Mucosa of rectum (tissue), 2 donors: Measurements from ENCODE around the gene STXBP4.

Experiments
- H3K27ac ChIP-seq, 2 donors: one replicate each; pipeline ENCODE4 v1.7.0; 2013; ENCODE audit warnings: inconsistent platforms in 2 of 2, low read depth in 2 of 2, low read length in 2 of 2
- H3K27me3 ChIP-seq, 2 donors: one replicate each; pipeline ENCODE4 v1.7.0; 2013; ENCODE audit warnings: low read length in 2 of 2; ENCODE audit not compliant: control insufficient read depth in 2 of 2, insufficient read depth in 2 of 2
- H3K36me3 ChIP-seq, 2 donors: one replicate each; pipeline ENCODE4 v1.7.0; 2013; ENCODE audit warnings: low read length in 2 of 2; ENCODE audit not compliant: control insufficient read depth in 2 of 2, insufficient read depth in 2 of 2
- H3K4me1 ChIP-seq, 2 donors: one replicate each; pipeline ENCODE4 v1.7.0; 2013; ENCODE audit warnings: low read length in 2 of 2, mild to moderate bottlenecking in 1 of 2; ENCODE audit not compliant: control insufficient read depth in 2 of 2, insufficient read depth in 2 of 2
- H3K4me3 ChIP-seq, 2 donors: one replicate each; pipeline ENCODE4 v1.7.0; 2013; ENCODE audit warnings: low read length in 2 of 2
- H3K9ac ChIP-seq, 2 donors: one replicate each; pipeline ENCODE4 v1.7.0; 2013; ENCODE audit warnings: low read length in 2 of 2, low read depth in 1 of 2, mild to moderate bottlenecking in 1 of 2
- H3K9me3 ChIP-seq, 2 donors: one replicate each; pipeline ENCODE4 v1.7.0; 2013; ENCODE audit warnings: low read length in 2 of 2; ENCODE audit not compliant: control insufficient read depth in 2 of 2
- donor health status: healthy.
- donor health status: Normal muscosa, but diverticular disease.

Gene STXBP4

GRCh38 chr17:55172612-55173011 is 204.0 kb downstream of the STXBP4 start:
- H3K9me3 ChIP-seq = no peaks in the 10 kb centered on the region
- H3K27ac ChIP-seq = no peak overlapping the region
- no peaks in the 10 kb centered on the region for H3K27me3 ChIP-seq
- H3K36me3 ChIP-seq = no peaks in the 10 kb centered on the region
- H3K9ac ChIP-seq = no peak overlapping the region
- H3K4me1 ChIP-seq = peaks cover 0 to 1% of the 10 kb centered on the region in 2 donors
- H3K4me3 ChIP-seq = no peak overlapping the region

- Histone ChIP-seq H3K4me3 (no peak overlapping the region), H3K9me3 (no peaks in the 10 kb centered on the region), H3K27me3 (no peaks in the 10 kb centered on the region), H3K27ac (no peak overlapping the region), H3K9ac (no peak overlapping the region), H3K36me3 (no peaks in the 10 kb centered on the region), H3K4me1 (no peaks in the 10 kb centered on the region)
These were observed 205.6 kb downstream of the STXBP4 start for GRCh38 chr17:55174133-55174532.

DNA sequence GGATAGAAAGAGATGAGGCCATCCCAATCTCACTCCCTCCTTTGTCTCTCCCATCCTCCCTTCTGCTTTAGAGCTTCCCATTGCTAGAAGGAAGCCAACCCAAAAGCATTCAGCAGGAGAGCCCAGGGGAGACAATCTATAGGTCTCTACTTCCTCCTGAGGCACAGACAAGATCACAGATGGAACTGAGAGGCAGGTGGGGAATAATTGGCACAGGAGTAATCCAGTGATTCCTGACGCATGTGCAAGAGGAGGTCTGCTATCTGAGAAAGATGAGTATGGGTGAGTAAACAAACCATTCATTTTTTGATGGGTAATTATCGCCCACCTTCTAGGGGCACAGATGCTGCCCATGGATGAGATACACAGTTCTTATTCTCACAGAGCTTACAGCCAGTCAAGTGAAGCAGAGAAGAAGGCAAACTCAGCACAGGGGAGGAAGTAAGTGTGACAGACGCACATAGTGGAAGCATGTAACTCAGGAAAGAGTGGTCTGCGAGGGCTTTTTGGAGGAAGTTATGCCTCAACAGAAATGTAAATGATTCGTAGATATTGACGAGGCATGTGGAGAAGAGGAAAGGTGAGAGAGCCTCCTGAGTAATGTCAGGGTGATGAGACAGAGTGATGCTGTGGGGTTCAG is 207.3 kb downstream of the STXBP4 start:
- Histone ChIP-seq H3K27ac (no peak overlapping the region), H3K36me3 (no peaks in the 10 kb centered on the region), H3K9me3 (no peaks in the 10 kb centered on the region), H3K4me3 (no peak overlapping the region), H3K27me3 (no peaks in the 10 kb centered on the region), H3K9ac (no peak overlapping the region), H3K4me1 (no peaks in the 10 kb centered on the region)

- Histone ChIP-seq H3K9ac (no peak overlapping the region), H3K27ac (no peak overlapping the region), H3K9me3 (no peaks in the 10 kb centered on the region), H3K4me1 (no peaks in the 10 kb centered on the region), H3K36me3 (no peaks in the 10 kb centered on the region), H3K27me3 (no peaks in the 10 kb centered on the region), H3K4me3 (no peak overlapping the region)
These were observed 208.7 kb downstream of the STXBP4 start for GRCh38 chr17:55177159-55177854.

DNA sequence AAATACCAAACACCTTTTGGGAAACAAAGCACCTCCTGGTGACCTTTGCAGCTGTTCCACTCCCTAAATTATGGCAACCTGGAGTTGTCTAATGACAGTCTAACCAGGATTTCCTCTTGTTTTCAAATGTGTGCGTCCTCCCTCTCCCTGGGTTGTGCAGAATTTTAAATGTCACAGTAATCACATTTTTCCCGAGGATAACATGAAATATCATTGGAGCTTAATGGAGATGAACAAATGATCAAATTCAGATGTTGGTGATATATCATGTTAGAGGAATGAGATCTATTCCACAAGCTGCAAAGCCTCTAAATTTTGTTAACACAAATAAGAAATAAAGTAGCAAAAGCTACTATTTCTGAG is 209.3 kb downstream of the STXBP4 start:
- Histone ChIP-seq H3K36me3 (no peaks in the 10 kb centered on the region), H3K27ac (no peak overlapping the region), H3K9ac (no peak overlapping the region), H3K4me1 (no peaks in the 10 kb centered on the region), H3K27me3 (no peaks in the 10 kb centered on the region), H3K9me3 (no peaks in the 10 kb centered on the region), H3K4me3 (no peak overlapping the region)

GRCh38 chr17:55186937-55187770 is 218.6 kb downstream of the STXBP4 start:
- Histone ChIP-seq H3K4me1 (no peaks in the 10 kb centered on the region), H3K27me3 (no peaks in the 10 kb centered on the region), H3K9me3 (no peaks in the 10 kb centered on the region)

GRCh38 chr17:55190748-55191147 is 222.2 kb downstream of the STXBP4 start:
- H3K9me3 ChIP-seq = no peaks in the 10 kb centered on the region
- H3K4me1 ChIP-seq = no peaks in the 10 kb centered on the region
- H3K9ac ChIP-seq = no peak overlapping the region
- no peaks in the 10 kb centered on the region for H3K27me3 ChIP-seq
- H3K36me3 ChIP-seq = no peaks in the 10 kb centered on the region
- H3K4me3 ChIP-seq = no peak overlapping the region
- H3K27ac ChIP-seq = no peak overlapping the region

More at GRCh38 chr17:55186937-55187770, 218.6 kb downstream of the STXBP4 start:
- Histone ChIP-seq H3K27ac (no peak overlapping the region), H3K36me3 (no peaks in the 10 kb centered on the region), H3K4me3 (no peak overlapping the region), H3K9ac (no peak overlapping the region)

DNA sequence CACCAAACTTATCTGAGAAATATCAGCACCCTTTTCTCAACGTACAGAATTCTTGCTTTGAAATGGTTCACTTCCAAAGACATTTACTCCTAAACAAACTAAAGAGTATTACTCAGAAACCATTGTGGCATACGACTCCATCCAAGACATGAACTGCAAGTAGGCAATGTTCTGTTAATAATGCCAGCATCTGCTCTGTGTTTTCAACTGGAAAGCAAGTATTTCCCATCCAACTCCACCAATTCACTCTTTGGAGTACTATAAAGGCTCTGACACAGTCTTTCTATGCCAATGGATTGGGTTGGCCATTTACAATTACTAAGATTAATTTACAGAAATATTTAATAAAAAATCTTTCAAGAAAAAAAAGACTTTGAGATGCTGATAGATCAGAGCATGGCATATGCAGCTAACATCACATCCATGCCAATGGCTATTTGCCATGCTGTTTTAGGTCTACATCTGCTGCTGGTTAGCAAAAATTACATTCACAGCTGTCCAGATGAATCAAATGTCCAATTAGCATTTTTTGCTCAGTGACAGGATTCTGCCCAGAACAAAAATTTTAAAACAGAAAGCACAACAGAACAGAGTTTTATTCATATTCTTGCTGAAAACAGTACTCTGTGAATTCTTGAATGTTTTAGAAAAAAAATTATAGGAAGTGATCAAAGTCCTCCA is 230.3 kb downstream of the STXBP4 start:
- Histone ChIP-seq H3K27ac (no peak overlapping the region), H3K4me1 (no peaks in the 10 kb centered on the region), H3K4me3 (no peak overlapping the region)

GRCh38 chr17:55200904-55201303 is 232.3 kb downstream of the STXBP4 start:
- Histone ChIP-seq H3K27ac (no peak overlapping the region), H3K36me3 (no peaks in the 10 kb centered on the region), H3K4me3 (no peak overlapping the region), H3K27me3 (no peaks in the 10 kb centered on the region), H3K4me1 (no peaks in the 10 kb centered on the region), H3K9me3 (no peaks in the 10 kb centered on the region), H3K9ac (no peak overlapping the region)

More for the DNA sequence above, 230.3 kb downstream of the STXBP4 start:
- no peaks in the 10 kb centered on the region for H3K36me3 ChIP-seq
- H3K27me3 ChIP-seq = no peaks in the 10 kb centered on the region
- H3K9ac ChIP-seq = no peak overlapping the region
- no peaks in the 10 kb centered on the region for H3K9me3 ChIP-seq
